Fibroblast of the aortic adventitia (primary cell): ENCODE data around the gene RAD51B. TPM values are rescaled to one million over a fixed set of nuclear protein-coding genes. Genes with fewer than 3 reads are reported as not detected.

Experiments used
- DNase-seq: peaks from one replicate; pipeline ENCODE4 v3.0.0-alpha.2; 2010; ENCODE audit warnings: low read depth
- H3K4me3 ChIP-seq: 2 replicates; pipeline ENCODE4 v1.5.1; 2011; ENCODE audit warnings: low read depth, mild to moderate bottlenecking, control low read depth, low read length, moderate library complexity
- total RNA-seq: library from RNA; depleted of rRNA; stranded (reverse); fragments of >200 nt; gene quantifications from 2 replicates; pipeline ENCODE4 v1.2.3, GENCODE V29; 2012; ENCODE audit warnings: low replicate concordance
- TF ChIP-seq, protein P1 (sequence below): IDR thresholded peaks from 2 replicates; pipeline ENCODE4 v1.5.1; 2011; ENCODE audit warnings: mild to moderate bottlenecking, low read length, control low read depth, inconsistent platforms; ENCODE audit not compliant: insufficient read depth

RAD51B gene
- total RNA-seq, 1 donor: 28.7 TPM

DNA sequence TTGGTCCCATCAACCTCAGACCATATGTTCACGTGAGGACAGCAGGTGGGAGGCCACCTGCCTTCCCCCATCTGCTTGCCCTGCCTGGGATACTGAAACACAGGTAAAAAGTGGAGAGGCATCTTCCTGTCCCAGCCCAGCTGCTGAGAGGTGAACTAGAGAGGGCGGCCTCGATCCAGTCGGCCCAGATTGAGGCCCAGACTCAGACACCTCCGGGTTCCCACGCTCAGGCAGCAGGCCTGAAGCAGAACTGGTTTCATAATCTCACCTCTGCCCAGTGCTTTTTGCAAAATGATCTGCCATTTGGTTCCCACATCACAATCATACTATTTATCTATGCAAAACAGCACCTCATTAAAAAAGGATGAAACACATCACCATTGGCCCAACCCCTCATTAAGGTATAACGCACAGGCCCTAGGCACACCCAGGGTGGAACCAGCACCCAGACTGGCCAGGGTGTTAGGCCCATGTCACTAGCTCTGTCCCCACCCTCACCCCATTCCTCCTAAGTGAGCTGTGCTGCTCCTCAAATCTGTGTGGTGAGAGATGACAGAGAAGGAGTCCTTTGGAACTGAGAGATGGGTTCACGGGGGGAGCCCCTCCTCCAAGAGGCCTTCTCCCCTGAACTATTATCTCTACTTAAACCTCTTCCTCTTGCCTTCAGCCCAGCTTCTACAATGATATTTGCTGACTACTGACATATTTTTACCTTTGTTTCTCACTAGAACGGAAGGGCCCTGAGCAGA lies 892.2 kb downstream of the RAD51B start:
- no peak overlapping the region for H3K4me3 ChIP-seq
- TF ChIP-seq, protein P1, sequence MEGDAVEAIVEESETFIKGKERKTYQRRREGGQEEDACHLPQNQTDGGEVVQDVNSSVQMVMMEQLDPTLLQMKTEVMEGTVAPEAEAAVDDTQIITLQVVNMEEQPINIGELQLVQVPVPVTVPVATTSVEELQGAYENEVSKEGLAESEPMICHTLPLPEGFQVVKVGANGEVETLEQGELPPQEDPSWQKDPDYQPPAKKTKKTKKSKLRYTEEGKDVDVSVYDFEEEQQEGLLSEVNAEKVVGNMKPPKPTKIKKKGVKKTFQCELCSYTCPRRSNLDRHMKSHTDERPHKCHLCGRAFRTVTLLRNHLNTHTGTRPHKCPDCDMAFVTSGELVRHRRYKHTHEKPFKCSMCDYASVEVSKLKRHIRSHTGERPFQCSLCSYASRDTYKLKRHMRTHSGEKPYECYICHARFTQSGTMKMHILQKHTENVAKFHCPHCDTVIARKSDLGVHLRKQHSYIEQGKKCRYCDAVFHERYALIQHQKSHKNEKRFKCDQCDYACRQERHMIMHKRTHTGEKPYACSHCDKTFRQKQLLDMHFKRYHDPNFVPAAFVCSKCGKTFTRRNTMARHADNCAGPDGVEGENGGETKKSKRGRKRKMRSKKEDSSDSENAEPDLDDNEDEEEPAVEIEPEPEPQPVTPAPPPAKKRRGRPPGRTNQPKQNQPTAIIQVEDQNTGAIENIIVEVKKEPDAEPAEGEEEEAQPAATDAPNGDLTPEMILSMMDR: no peak

DNA sequence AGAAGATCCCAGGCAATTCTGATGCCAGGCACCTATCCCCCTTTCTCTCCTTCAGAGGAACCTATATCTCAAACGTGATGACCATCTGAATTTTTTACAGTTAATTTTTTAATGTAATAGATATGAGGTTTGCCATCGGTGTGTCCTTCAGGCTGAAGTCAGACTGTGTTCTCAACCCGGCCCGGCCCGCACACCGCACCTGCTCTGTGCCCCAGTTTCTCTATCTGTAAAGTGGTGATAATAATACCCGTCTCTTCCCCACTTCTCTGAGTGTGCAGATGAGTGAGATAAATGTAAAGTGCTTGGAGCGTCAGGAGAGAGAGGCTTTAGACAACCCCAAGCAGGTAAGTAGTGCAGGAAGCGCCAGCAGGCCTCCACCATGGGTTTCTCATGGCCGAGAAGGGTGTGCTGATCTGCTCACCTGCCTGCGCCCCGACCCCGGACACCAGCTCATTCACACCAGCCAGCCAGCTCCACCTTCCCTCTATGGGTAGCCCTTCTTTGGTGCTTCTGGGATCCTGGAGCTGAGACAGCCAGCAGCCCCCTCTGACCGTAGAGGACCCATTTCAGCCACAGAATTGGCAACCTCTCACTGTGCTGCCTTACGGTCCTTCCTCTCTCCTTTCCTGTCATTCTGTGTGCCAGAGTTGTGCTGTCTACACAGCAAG lies 893.3 kb downstream of the RAD51B start:
- TF ChIP-seq, protein P1: no peak
- H3K4me3 ChIP-seq: no peak overlapping the region
- DNase-seq: no peak

More for the DNA sequence above, 892.2 kb downstream of the RAD51B start:
- no peak for DNase-seq

DNA sequence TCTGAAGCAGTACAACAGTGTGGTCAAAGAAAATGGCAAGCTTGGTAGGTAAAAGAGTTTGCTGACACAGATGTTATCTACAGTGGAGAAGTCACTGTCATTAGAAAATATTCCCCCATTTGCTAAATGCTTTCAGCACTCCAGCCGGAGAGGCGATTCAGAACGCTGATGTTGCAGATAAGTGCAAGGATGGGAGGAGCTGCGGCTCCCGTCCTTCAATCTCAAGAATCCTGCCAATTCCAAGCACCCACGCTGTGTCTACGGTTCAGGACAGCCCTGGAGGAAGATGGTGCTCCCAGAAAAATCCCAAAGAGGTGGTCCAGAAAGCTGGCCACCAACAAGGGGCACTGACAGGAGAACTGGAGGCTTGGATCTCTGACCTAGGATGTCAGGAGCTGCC lies 894.2 kb downstream of the RAD51B start:
- no peak for DNase-seq
- no peak overlapping the region for H3K4me3 ChIP-seq
- TF ChIP-seq, protein P1: no peak

DNA sequence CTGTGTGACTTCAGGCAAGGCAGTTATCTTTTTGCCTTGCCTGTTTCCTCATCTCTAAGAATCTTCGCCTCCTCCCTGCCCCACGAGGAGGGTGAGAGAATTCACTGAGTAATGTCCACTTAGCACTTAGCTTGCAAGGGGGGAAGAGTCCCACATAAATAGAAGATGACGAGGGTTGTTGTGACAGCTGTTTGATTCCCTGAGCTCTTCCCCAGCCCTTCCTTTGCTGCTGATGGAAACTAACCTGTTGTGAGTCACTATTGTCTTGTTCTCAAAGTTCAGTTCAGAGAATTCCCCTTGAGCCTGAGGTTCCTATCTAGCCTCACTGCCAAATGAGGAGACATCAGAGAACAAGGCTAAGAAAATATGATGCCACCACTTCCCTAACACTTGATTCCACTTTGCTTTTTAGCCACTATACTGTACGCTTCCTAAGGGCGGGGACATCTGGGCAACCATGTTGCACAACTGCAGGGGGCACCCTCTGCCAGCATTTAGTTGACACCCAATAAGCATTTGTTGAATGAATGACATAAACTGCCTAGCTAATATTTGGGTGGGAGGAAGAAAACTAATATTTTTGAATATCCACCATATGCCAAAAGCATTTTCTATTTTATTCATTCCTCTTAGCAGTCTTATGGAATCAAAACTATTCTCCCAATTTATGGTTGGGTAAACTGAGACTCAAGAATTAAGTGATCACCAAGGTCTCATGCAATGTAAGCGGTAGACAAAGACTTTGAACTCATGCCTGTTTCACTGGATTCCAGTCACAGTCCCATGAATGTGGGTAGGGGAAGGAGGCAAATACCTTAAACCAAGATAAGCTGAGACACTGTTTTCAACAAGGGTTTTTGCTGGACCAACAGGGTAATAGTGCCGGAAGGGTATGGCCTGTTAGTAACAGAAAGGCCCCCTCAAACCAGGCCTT lies 895.7 kb downstream of the RAD51B start:
- no peak overlapping the region for H3K4me3 ChIP-seq
- TF ChIP-seq, protein P1: no peak
- DNase-seq: no peak

DNA sequence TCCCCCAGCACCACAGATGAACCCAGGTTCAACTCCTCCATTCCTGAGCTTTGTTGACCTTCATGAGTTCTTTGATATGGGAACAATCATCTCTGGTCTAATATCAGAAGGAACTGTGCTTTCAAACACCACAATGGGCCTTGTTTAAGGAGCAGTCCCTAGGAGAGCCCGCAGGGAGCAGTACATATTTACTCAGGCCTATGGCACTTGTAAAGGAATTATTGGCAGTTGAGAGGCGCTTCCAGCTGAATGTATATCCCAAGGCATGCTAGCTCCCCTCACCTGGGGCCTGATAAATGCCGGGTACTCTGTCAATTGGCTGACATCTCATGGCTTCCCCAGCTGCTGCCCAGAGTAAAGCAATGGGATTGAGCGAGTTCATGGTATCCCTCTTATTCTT lies 897.1 kb downstream of the RAD51B start:
- TF ChIP-seq, protein P1: no peak

More for the DNA sequence above, 897.1 kb downstream of the RAD51B start:
- H3K4me3 ChIP-seq: no peak overlapping the region
- DNase-seq: no peak
